H1 (cell line): ENCODE measurements around the gene MADD. TPM values are rescaled to one million over a fixed set of nuclear protein-coding genes. Genes with fewer than 3 reads are reported as not detected.

Source experiments
- CREB1 ChIP-seq: IDR thresholded peaks from 2 replicates; pipeline ENCODE4 v1.6.1; 2012; ENCODE audit warnings: inconsistent platforms
- EGR1 ChIP-seq: IDR thresholded peaks from 2 replicates; pipeline ENCODE4 v1.6.1; 2011; ENCODE audit warnings: low read depth, low read length, borderline replicate concordance
- GABPA ChIP-seq: IDR thresholded peaks from 2 replicates; pipeline ENCODE4 v1.6.1; 2011; ENCODE audit warnings: mild to moderate bottlenecking, low read length, moderate library complexity, borderline replicate concordance; ENCODE audit not compliant: insufficient read depth
- HDAC6 ChIP-seq: IDR thresholded peaks from one replicate; pipeline ENCODE4 v1.7.1; 2012; ENCODE audit warnings: low read depth, mild to moderate bottlenecking, inconsistent platforms, low read length, moderate library complexity
- JUN ChIP-seq: IDR thresholded peaks from 2 replicates; pipeline ENCODE4 v1.6.1; 2011; ENCODE audit warnings: low read depth, mild to moderate bottlenecking, improper control_type of control experiment, low read length
- POLR2A ChIP-seq, 2 experiments: IDR thresholded peaks; 1 replicate in 1 of 2; 2 replicates in 1 of 2; pipeline ENCODE4 v1.6.1; 2011; ENCODE audit warnings: low read depth in 2 of 2, low read length in 2 of 2, mild to moderate bottlenecking in 2 of 2; ENCODE audit errors: control extremely low read depth in 1 of 2
- RAD21 ChIP-seq, 2 experiments: IDR thresholded peaks in 1 of 2; conservative IDR thresholded peaks in 1 of 2; 2 replicates each; pipeline ENCODE4 v1.6.1; 2011; ENCODE audit warnings: low read depth in 2 of 2, low read length in 2 of 2, improper control_type of control experiment in 1 of 2, inconsistent platforms in 1 of 2, mild to moderate bottlenecking in 1 of 2, moderate library complexity in 1 of 2
- RFX5 ChIP-seq: IDR thresholded peaks from 2 replicates; pipeline ENCODE4 v1.6.1; 2011; ENCODE audit warnings: low read depth, low read length, improper control_type of control experiment, borderline replicate concordance
- SIX5 ChIP-seq: IDR thresholded peaks from 2 replicates; pipeline ENCODE4 v1.6.1; 2011; ENCODE audit warnings: mild to moderate bottlenecking, low read depth, low read length
- polyA plus RNA-seq, 7 experiments: library from polyadenylated mRNA; depleted of rRNA in 3 of 7; stranded (reverse) in 5 of 7; unstranded in 2 of 7; fragments of >200 nt in 5 of 7; fragments of 200-250 nt in 2 of 7; gene quantifications; 1 replicate in 5 of 7; 2 replicates in 1 of 7; 4 replicates in 1 of 7; pipeline versions ENCODE4 v1.2.1 to v1.2.3, GENCODE V29; 2011 to 2013; ENCODE audit warnings: missing spikeins in 2 of 7, mixed read lengths in 2 of 7
- total RNA-seq: library from RNA; stranded (reverse); fragmentation: NEBNext Ultra II Directional; extraction: Animal tissue kit (Norgen Biotek cat#: 25700); gene quantifications from 2 replicates; pipeline ENCODE4 v1.2.1, GENCODE V29; 2021

MADD gene
- total and polyA plus RNA-seq, 2 of the 8 experiments (the other 6 are each of a cell fraction or from before 2014, with no cell fraction given) = 32.5 to 45.4 TPM

DNA sequence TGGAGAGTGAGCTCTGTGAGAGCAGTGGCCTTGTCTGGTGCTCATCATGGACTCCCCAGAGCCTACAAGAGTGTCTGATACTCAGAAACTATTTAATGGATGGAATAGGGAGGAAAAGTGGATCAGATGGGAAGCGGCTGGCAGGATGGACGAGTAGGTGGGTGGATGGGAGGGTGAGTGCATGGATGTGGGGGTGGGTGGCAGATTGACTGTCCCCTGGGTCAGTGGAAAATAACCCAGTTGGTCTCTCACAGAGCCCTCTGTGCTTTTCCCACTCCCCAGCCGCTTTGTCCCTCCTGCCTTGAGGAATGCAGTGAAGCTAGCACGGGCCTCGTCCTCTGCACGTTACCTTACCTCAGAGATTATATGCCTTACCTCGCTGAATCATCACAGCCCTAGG lies 102.5 kb downstream of the MADD start (continued):
- TF ChIP-seq HDAC6 (no peak), POLR2A (IDR thresholded peaks at IDR 0.05; ENCODE audit: control extremely low read depth in 1 of 2, low read depth in 2 of 2, low read length in 2 of 2) (no peak), GABPA (no peak), EGR1 (no peak), SIX5 (no peak), CREB1 (no peak), RAD21 (IDR thresholded peaks at IDR 0.05 in 1 of 2, conservative IDR thresholded peaks at IDR 0.05 in 1 of 2; ENCODE audit: low read depth in 2 of 2, low read length in 2 of 2) (no peak), RFX5 (no peak), JUN (no peak)
